Measurements from ENCODE around the gene FUZ.
A peak's percentile ranks its signal among the peaks of the same experiment; 100 is the strongest.

Gene FUZ

DNA sequence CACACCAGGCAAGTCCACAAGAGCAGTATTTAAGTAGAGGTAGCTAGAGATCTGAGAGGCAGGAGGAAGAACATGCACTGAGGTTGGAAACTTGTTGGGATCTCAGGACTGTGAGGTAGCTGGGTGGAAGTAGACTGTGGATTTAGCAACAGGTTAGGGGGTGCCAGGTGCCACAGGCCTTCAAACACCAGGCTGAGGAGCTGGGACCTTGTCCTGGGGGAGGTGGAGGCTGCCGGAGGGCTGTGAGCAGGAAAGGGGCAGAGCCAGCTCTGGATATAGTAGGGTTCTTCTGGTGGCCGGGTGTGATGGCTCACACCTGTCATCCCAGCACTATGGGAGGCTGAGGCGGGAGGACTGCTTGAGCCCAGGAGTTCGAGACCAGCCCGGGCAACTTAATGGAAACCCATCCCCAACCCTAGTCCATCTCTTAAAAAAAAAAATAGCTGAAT is 3.1 kb downstream of the FUZ start (continued):
- no peak for TF ChIP-seq TSHZ1 (tag by site-specific recombination; IDR thresholded peaks at IDR 0.05; ENCODE audit: borderline replicate concordance)
- TF ChIP-seq ZNF530 (tag by site-specific recombination; IDR thresholded peaks at IDR 0.05; ENCODE audit: low read depth), result no peak
- TF ChIP-seq, protein P1, sequence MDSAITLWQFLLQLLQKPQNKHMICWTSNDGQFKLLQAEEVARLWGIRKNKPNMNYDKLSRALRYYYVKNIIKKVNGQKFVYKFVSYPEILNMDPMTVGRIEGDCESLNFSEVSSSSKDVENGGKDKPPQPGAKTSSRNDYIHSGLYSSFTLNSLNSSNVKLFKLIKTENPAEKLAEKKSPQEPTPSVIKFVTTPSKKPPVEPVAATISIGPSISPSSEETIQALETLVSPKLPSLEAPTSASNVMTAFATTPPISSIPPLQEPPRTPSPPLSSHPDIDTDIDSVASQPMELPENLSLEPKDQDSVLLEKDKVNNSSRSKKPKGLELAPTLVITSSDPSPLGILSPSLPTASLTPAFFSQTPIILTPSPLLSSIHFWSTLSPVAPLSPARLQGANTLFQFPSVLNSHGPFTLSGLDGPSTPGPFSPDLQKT (IDR thresholded peaks at IDR 0.05; ENCODE audit: borderline replicate concordance, low read depth, low read length), result no peak
- no peak for TF ChIP-seq ZNF248 (tag by site-specific recombination; IDR thresholded peaks at IDR 0.05)

DNA sequence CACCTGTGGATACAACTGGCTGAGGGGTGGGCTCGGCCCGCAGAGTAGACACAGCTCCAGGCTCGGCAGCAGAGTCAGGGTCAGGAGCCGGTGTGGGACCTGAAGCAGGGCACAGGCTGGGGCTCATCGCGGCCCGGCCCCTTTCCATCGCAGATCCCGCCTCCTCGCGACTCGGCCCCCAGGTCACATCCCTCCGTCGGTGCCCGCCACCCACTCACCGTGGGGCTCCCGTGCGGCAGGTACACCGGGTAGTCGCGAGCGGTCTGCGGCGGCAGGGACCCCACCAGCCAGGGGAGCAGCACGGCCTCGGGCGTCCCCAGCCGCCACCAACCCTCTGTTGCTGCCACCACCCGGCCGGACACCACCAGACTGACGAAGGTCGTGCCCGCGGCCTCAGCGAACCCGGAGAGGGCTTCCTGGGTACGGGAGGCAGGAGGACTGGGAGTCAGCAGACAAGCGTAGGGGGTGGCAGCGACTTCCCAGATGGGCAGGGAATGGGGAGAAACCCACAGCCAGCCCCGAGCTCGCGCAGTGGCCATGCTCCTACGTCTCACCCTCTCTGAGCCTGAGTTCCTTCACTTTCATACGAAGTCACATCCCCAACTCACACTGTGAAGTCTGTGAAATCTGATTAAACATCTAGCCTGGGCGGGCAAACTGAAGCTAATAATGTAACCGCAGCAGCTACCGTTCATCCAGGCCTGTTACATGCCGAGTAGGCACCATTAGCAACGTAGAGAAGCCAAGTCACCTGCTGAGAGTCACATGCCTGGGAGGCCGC is 3.7 kb downstream of the FUZ start:
- TF ChIP-seq, protein P2, sequence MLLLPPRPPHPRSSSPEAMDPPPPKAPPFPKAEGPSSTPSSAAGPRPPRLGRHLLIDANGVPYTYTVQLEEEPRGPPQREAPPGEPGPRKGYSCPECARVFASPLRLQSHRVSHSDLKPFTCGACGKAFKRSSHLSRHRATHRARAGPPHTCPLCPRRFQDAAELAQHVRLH (tag by site-specific recombination; IDR thresholded peaks at IDR 0.05), result no peak
- peak; percentile 83 for TF ChIP-seq ZIC2 (tag by site-specific recombination; IDR thresholded peaks at IDR 0.05)
- no peak for TF ChIP-seq ZNF777 (tag by site-specific recombination; IDR thresholded peaks at IDR 0.05; ENCODE audit: borderline replicate concordance)
- TF ChIP-seq ZNF549 (tag by site-specific recombination; IDR thresholded peaks at IDR 0.05), result no peak
- no peak for TF ChIP-seq ZBTB48 (tag by site-specific recombination; IDR thresholded peaks at IDR 0.05)
- TF ChIP-seq SCRT1 (tag by site-specific recombination; IDR thresholded peaks at IDR 0.05; ENCODE audit: borderline replicate concordance), result no peak
- no peak for TF ChIP-seq SCRT2 (tag by site-specific recombination; IDR thresholded peaks at IDR 0.05)
- TF ChIP-seq MEIS1 (CRISPR knock-in tag; IDR thresholded peaks at IDR 0.05; ENCODE audit: borderline replicate concordance), result no peak
- no peak for TF ChIP-seq ZNF660 (tag by site-specific recombination; IDR thresholded peaks at IDR 0.05)
- TF ChIP-seq OSR2 (tag by site-specific recombination; IDR thresholded peaks at IDR 0.05), result peak; percentile 43; the same call in 1 of the 2 replicates
- TF ChIP-seq ZNF768 (tag by site-specific recombination; IDR thresholded peaks at IDR 0.05), result no peak
- no peak overlapping the region for H3K4me3 ChIP-seq (ENCODE audit: low read depth, low read length)
- H3K27ac ChIP-seq (ENCODE audit: extremely low read depth, low read depth, low read length), result no peak overlapping the region
- H3K4me1 ChIP-seq (ENCODE audit: control insufficient read depth, insufficient read depth, low read length), result no peaks in the 10 kb centered on the region; the same call in 1 of the 2 replicates
- peaks cover 6 to 40% of the 10 kb centered on the region in 2 experiments; a peak in 2 of 3 replicates for H3K36me3 ChIP-seq (ENCODE audit: control insufficient read depth in 2 of 2, insufficient read depth in 1 of 2, low read length in 2 of 2)
- ChIA-PET POLR2A (interaction anchor here (0.7 to 1.4 kb wide), 3 partner anchors 41 to 56 kb away, joined by 3 to 6 read pairs (median 5); partner anchors contain the start of genes AP2A1 and PTOV1), CTCF (interaction anchor here (0.6 to 1.1 kb wide), 5 partner anchors 12 to 124 kb away, joined by 3 to 6 read pairs (median 3); no protein-coding TSS in a partner anchor)
- no peaks in the 10 kb centered on the region for H3K9me3 ChIP-seq (ENCODE audit: control insufficient read depth, insufficient read depth, low read depth, low read length)

DNA sequence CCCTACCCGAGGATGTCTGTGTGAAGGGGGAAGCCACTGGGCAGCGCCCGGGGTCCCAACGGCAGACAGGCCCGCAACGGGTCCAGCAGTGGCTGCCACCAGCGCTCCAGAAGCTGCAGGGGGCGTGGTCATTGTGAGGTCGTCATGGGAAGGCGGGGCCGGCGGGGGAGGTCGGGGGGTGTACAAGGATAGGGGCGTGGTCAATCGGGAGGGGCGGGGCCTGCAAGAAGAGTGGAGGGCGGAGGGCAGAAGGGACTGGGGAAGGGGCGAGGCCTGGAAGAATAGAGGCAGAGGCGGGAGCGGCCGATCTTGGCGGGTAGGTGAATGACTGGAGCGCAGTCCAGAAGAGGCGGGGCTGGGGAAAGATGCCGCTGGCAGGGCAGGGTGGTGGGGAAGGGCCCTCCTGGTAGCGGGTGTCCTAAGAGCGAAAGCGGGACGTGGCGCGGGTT is 4.4 kb downstream of the FUZ start:
- H3K27ac ChIP-seq (ENCODE audit: extremely low read depth, low read depth, low read length), result no peak overlapping the region
- no peaks in the 10 kb centered on the region for H3K9me3 ChIP-seq (ENCODE audit: control insufficient read depth, insufficient read depth, low read depth, low read length)
- POLR2A ChIA-PET, result interaction anchor here (0.6 kb wide), 2 partner anchors 19 to 21 kb away, joined by 3 to 7 read pairs; no protein-coding TSS in a partner anchor
- TF ChIP-seq KLF1 (tag by site-specific recombination; IDR thresholded peaks at IDR 0.05) (peak; percentile 99), SP2 (tag by site-specific recombination; IDR thresholded peaks at IDR 0.05) (0 out of 2 replicates have a peak, but pooled peaks have one; percentile 19), SP3 (tag by site-specific recombination; IDR thresholded peaks at IDR 0.05) (peak; percentile 40), ZNF214 (tag by site-specific recombination; IDR thresholded peaks at IDR 0.05; ENCODE audit: borderline replicate concordance) (no peak), KLF9 (tag by site-specific recombination; IDR thresholded peaks at IDR 0.05; ENCODE audit: low read depth) (peak; percentile 89), PATZ1 (tag by site-specific recombination; IDR thresholded peaks at IDR 0.05) (no peak), KLF8 (tag by site-specific recombination; IDR thresholded peaks at IDR 0.05) (peak; percentile 91)
- H3K36me3 ChIP-seq (ENCODE audit: control insufficient read depth in 2 of 2, insufficient read depth in 1 of 2, low read length in 2 of 2), result peaks cover 12 to 40% of the 10 kb centered on the region in 2 experiments; a peak in 2 of 3 replicates
- CTCF ChIA-PET, result no interaction called here
- H3K4me3 ChIP-seq (ENCODE audit: low read depth, low read length), result no peak overlapping the region
- H3K4me1 ChIP-seq (ENCODE audit: control insufficient read depth, insufficient read depth, low read length), result no peaks in the 10 kb centered on the region; the same call in 1 of the 2 replicates

All from HEK293 (cell line).